Measurements from ENCODE around the gene RNF220. TPM values are rescaled to one million over a fixed set of nuclear protein-coding genes. Genes with fewer than 3 reads are reported as not detected.

RNF220 gene
- total and polyA plus RNA-seq, 9 of the 15 experiments (the other 6 are each of a cell fraction or from before 2014, with no cell fraction given): 5.1 to 117 (median 66.9) TPM

DNA sequence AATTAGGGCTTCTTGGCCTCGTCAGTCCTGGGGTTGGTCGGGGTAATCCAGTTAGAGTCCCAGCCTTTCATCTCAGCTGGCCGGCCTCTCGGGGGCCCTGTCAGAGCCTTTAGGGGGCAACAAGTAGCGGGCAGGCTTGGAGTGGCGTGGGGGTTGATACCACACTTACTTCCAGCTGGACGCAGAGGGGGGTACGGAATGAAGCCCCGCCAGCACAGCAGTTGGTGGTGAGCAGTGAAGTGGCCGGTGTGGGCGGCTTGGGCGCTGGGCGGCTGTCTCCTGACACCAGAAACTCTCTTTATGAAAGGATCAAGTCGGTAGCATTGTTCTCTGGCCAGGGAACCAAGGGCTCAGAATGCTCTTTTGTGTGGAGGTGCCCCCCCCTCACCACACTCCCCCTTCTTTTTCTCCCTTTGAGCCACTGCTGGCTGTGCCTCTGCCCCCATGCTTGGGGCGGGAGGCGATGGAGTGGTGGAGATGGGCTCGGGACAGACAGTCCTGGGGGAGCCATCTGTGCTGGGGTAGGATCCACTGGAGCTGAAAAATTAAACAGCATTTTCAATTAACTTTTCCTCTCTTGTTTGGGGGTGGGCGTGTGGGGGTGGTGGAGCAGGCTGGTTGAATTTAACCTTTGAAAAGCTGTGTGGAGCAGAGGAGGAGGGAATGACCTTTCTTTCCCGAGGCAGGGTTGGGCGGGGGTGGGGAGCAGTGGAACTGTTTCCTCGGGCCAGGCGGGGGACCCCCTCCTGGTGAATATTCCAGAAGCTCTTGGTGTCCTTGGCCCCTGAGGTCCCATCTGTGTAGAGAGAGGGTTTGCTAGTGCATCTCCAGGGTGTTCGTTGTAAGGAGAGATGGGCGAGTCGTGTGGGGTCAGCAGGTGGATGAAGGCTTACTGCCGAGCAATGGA, 102.7 kb downstream of the RNF220 start:
- ChIA-PET POLR2A (interaction anchor here (0.6 to 1.5 kb wide), 3 partner anchors 14 to 76 kb away, joined by 3 to 4 read pairs (median 4); no protein-coding TSS in a partner anchor), CTCF (ENCODE audit: low intra/inter-chr PET ratio) (no interaction called here)
- TF ChIP-seq ARNT (IDR thresholded peaks at IDR 0.05) (no peak), RBBP5 (IDR thresholded peaks at IDR 0.05; ENCODE audit: borderline replicate concordance, insufficient read depth, low read length, poor library complexity, severe bottlenecking) (no peak)
- TF ChIP-seq, protein P1, sequence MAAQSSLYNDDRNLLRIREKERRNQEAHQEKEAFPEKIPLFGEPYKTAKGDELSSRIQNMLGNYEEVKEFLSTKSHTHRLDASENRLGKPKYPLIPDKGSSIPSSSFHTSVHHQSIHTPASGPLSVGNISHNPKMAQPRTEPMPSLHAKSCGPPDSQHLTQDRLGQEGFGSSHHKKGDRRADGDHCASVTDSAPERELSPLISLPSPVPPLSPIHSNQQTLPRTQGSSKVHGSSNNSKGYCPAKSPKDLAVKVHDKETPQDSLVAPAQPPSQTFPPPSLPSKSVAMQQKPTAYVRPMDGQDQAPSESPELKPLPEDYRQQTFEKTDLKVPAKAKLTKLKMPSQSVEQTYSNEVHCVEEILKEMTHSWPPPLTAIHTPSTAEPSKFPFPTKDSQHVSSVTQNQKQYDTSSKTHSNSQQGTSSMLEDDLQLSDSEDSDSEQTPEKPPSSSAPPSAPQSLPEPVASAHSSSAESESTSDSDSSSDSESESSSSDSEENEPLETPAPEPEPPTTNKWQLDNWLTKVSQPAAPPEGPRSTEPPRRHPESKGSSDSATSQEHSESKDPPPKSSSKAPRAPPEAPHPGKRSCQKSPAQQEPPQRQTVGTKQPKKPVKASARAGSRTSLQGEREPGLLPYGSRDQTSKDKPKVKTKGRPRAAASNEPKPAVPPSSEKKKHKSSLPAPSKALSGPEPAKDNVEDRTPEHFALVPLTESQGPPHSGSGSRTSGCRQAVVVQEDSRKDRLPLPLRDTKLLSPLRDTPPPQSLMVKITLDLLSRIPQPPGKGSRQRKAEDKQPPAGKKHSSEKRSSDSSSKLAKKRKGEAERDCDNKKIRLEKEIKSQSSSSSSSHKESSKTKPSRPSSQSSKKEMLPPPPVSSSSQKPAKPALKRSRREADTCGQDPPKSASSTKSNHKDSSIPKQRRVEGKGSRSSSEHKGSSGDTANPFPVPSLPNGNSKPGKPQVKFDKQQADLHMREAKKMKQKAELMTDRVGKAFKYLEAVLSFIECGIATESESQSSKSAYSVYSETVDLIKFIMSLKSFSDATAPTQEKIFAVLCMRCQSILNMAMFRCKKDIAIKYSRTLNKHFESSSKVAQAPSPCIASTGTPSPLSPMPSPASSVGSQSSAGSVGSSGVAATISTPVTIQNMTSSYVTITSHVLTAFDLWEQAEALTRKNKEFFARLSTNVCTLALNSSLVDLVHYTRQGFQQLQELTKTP (IDR thresholded peaks at IDR 0.05; ENCODE audit: low read depth in 1 of 2, partially characterized antibody in 2 of 2): no peak
- in situ Hi-C loops (cut with MboI) (no loop called here), intact Hi-C loops (cut with micrococcal nuclease) (no loop called here)
- ATAC-seq (no peak), DNase-seq (ENCODE audit: extremely low read depth in 1 of 4, low spot score in 3 of 4) (no peak), FAIRE-seq (no peak)
- Histone ChIP-seq H3K4me1 (replicated peaks in 1 of 2; ENCODE audit: control insufficient read depth in 2 of 2, insufficient read depth in 2 of 2, low read length in 2 of 2) (no peaks in the 10 kb centered on the region; a peak in 1 of 5 replicates), H3K79me2 (ENCODE audit: control insufficient read depth, insufficient read depth, low read length) (no peaks in the 10 kb centered on the region), H3K27ac (ENCODE audit: extremely low read depth, low read depth, low read length) (no peak overlapping the region), H4K20me1 (replicated peaks; ENCODE audit: control insufficient read depth, insufficient read depth, low read length) (0 out of 2 replicates have a peak, but pooled peaks cover 5% of the 10 kb centered on the region), H2AFZ (ENCODE audit: low read depth, low read length) (no peak overlapping the region), H3K9me1 (ENCODE audit: control insufficient read depth, insufficient read depth, low read length) (no peaks in the 10 kb centered on the region), H3K4me3 (no peak overlapping the region), H3K9me3 (replicated peaks; ENCODE audit: control insufficient read depth, insufficient read depth, low read depth, low read length) (no peaks in the 10 kb centered on the region), H3K9ac (ENCODE audit: insufficient read depth in 1 of 2, low read depth in 2 of 2, low read length in 2 of 2) (no peak overlapping the region), H3K36me3 (ENCODE audit: control insufficient read depth, insufficient read depth, low read length) (no peaks in the 10 kb centered on the region), H3K27me3 (ENCODE audit: control insufficient read depth in 2 of 2, insufficient read depth in 2 of 2, low read length in 2 of 2) (peaks cover 69 to 70% of the 10 kb centered on the region in 2 experiments), H3K4me2 (ENCODE audit: insufficient read depth, low read length) (no peak overlapping the region)
- 12% methylated on average over 24 of the region's 26 CpGs for WGBS (ENCODE audit: insufficient coverage, low coverage, missing lambda C conversion rate)
- BruUV-seq (replicated peaks): no TSS peak

All from K562 (cell line).